Kidney epithelial cell (primary cell): ENCODE measurements around the gene BTBD9. TPM values are rescaled to one million over a fixed set of nuclear protein-coding genes. Genes with fewer than 3 reads are reported as not detected.

Source experiments
- DNase-seq: peaks from one replicate; pipeline ENCODE4 v3.0.0-alpha.2; 2010; ENCODE audit warnings: low read depth
- H3K27me3 ChIP-seq: 2 replicates; pipeline ENCODE4 v1.6.0; 2011; ENCODE audit warnings: low read length; ENCODE audit not compliant: control insufficient read depth, insufficient read depth
- H3K36me3 ChIP-seq: 2 replicates; pipeline ENCODE4 v1.5.1; 2011; ENCODE audit warnings: low read length; ENCODE audit not compliant: control insufficient read depth, insufficient read depth
- H3K4me3 ChIP-seq: 2 replicates; pipeline ENCODE4 v1.5.1; 2011; ENCODE audit warnings: low read depth, mild to moderate bottlenecking, control low read depth, low read length
- total RNA-seq: library from RNA; depleted of rRNA; stranded (reverse); fragments of >200 nt; gene quantifications from 2 replicates; pipeline ENCODE4 v1.2.3, GENCODE V29; 2015
- TF ChIP-seq, protein P1 (sequence below): IDR thresholded peaks from 2 replicates; pipeline ENCODE4 v1.5.1; 2011; ENCODE audit warnings: mild to moderate bottlenecking, moderate library complexity, low read length, control low read depth, inconsistent platforms; ENCODE audit not compliant: insufficient read depth, poor library complexity, severe bottlenecking

Gene BTBD9
- total RNA-seq, 1 donor from 2014 or later = 7.3 TPM

DNA sequence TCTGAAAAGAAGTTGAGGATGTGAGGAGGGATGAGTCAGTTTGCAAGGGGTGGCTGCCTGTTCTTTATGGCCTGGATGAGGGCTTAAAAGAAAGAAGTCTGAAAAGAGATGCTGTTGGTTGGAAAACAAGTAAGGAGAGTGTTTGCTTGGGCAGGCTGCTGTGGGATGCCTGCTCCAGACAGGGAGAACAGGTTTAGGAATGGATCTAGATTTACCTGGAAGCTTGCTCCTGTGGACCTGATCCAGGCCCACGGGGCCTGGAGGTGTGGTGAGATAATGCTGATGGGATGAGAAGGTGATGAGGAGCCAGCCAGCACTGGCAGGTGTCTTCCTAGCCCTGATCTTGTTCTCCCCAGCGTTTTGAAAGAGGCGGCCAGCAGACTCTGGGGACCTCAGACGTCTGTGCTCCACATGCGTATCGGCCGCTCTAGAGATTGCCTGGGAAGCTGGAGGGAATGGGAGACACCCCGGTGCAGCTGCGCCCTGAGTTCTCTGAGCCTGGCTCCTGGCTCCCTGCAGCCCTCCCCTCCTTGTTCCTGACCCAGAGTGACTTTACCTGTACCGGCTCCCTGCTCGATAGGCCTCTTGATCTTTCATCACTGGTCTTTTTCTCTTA, 488.9 kb downstream of the BTBD9 start:
- peaks cover 1% of the 10 kb centered on the region for H3K36me3 ChIP-seq
- TF ChIP-seq, protein P1, sequence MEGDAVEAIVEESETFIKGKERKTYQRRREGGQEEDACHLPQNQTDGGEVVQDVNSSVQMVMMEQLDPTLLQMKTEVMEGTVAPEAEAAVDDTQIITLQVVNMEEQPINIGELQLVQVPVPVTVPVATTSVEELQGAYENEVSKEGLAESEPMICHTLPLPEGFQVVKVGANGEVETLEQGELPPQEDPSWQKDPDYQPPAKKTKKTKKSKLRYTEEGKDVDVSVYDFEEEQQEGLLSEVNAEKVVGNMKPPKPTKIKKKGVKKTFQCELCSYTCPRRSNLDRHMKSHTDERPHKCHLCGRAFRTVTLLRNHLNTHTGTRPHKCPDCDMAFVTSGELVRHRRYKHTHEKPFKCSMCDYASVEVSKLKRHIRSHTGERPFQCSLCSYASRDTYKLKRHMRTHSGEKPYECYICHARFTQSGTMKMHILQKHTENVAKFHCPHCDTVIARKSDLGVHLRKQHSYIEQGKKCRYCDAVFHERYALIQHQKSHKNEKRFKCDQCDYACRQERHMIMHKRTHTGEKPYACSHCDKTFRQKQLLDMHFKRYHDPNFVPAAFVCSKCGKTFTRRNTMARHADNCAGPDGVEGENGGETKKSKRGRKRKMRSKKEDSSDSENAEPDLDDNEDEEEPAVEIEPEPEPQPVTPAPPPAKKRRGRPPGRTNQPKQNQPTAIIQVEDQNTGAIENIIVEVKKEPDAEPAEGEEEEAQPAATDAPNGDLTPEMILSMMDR = no peak
- no peaks in the 10 kb centered on the region for H3K27me3 ChIP-seq
- H3K4me3 ChIP-seq = no peak overlapping the region
- DNase-seq = no peak

GRCh38 chr6:38150021-38150420, 489.7 kb downstream of the BTBD9 start:
- Histone ChIP-seq H3K27me3 (no peaks in the 10 kb centered on the region), H3K4me3 (no peak overlapping the region), H3K36me3 (peaks cover 1% of the 10 kb centered on the region)
- no peak for DNase-seq
- TF ChIP-seq, protein P1 = no peak

DNA sequence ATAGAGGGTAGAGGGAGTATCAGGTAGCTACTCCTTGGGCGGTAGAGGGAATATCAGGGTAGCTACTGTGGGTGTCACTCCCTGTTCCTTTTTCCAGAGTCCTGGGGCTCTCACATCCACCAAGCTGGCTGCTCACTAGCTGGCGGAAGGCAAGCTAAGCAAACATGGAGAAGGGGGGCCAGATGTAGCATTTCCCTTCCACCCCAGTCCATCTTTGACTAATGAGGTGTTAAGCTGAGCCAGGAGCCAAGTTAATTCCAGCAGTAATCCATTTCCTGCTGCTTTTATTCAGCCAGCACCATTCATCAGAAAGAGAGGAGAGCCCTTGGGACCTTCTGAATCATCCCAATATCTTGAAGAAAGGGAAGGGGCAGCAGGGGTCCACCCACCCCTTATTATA, 490.2 kb downstream of the BTBD9 start:
- no peaks in the 10 kb centered on the region for H3K27me3 ChIP-seq
- peaks cover 1% of the 10 kb centered on the region for H3K36me3 ChIP-seq
- TF ChIP-seq, protein P1 = no peak
- no peak for DNase-seq
- H3K4me3 ChIP-seq = no peak overlapping the region

DNA sequence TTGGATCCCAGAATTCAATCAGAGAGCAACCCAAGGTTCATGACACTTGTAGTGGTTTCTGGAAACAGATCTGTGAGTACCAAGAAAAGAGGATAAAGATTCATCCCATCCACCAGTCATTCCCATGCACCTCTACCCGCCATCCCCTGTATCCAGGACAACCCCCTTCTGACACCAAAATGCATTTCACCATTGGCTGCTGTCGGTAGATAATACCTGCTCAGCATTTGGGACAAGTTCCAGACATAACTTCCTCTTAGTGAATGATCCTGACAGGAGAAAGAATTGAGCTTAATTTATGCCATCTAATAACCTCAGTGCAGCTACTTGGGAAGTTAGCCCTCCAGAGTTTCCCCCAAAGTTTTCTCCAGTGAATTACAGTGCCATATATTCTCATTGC, 491.1 kb downstream of the BTBD9 start:
- Histone ChIP-seq H3K27me3 (no peaks in the 10 kb centered on the region), H3K36me3 (peaks cover 1% of the 10 kb centered on the region)

GRCh38 chr6:38146734-38147027, 493.0 kb downstream of the BTBD9 start:
- DNase-seq = no peak
- Histone ChIP-seq H3K27me3 (no peaks in the 10 kb centered on the region), H3K36me3 (no peaks in the 10 kb centered on the region), H3K4me3 (no peak overlapping the region)
- TF ChIP-seq, protein P1 = no peak

More for the DNA sequence above, 491.1 kb downstream of the BTBD9 start:
- H3K4me3 ChIP-seq = no peak overlapping the region
- DNase-seq = no peak
- TF ChIP-seq, protein P1 = no peak

DNA sequence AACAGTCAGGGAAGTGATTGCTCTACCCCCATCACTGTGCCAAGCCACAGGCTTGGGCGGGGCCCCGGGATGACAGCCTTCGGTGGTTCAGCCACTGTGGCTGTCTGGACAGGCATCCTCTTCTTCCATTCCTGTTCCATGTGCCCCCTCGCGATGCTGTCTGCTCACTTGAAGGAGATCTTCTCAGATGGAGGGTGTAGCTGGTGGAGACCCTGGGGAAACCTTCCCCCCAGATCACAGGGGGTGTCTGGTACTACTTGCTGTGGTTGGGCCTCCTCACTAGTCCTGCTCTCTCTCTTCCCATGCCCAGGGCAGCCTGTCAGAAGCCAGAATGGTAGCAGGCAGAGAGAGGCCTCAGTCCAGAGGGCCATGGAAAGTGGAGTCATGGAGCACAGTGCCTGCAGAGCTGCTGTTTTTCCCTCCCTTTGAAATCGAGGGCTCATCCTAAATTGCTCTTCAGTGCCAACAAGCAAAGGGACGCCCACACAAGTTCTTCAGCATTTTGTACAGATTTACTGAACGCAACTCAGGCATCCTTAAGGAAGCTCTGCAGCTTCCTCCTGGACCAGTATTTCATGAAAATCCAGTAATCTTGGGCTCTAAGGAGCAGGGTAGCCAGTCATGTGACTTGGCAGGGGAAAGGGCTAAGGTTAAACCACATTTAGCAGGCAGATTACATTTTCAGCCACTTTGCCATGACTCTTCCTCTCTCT, 493.6 kb downstream of the BTBD9 start:
- TF ChIP-seq, protein P1 = no peak
- no peak overlapping the region for H3K4me3 ChIP-seq
- no peaks in the 10 kb centered on the region for H3K27me3 ChIP-seq
- H3K36me3 ChIP-seq = no peaks in the 10 kb centered on the region
- DNase-seq = no peak
